A673 (cell line): ENCODE results near the gene PARD3.

Source experiments
- EZH2 ChIP-seq: fragments of 200-600 bp; sonication (generic); IDR thresholded peaks from 2 replicates; pipeline ENCODE4 v1.6.1; 2017; ENCODE audit warnings: borderline replicate concordance, low read depth, mild to moderate bottlenecking, mixed read lengths, antibody characterized with exemption, low read length; ENCODE audit not compliant: poor library complexity, severe bottlenecking
- TF ChIP-seq, protein P1 (sequence below): fragments of 300-800, 200-600 bp; sonication (generic); conservative IDR thresholded peaks from 2 replicates; pipeline ENCODE4 v1.5.1; 2017; ENCODE audit warnings: low read depth, mild to moderate bottlenecking, antibody characterized with exemption, low read length, moderate library complexity, mixed read lengths

DNA sequence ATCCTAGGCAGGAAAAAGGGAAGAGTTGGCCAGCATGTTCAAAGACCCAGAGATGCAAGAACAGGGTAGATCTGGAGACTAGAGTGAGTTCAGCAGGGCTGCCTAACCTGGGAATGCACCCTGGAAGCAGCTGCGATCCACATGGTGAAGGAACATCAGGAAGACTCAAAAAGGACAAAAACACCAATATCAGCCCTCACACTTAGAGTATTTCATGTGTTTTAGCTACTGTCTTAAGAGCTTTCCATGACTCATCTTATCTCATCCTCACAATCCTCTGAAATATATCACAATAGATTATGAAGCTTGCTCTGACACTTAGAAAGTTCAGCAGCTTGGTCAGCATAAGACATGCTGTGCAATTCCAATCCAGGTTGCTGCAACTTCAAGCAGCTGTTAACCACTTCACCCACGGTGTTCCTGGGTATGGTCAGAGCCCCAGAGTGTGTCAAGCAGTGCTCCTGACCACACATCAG, 380.9 kb downstream of the PARD3 start:
- TF ChIP-seq EZH2, result no peak
- TF ChIP-seq, protein P1, sequence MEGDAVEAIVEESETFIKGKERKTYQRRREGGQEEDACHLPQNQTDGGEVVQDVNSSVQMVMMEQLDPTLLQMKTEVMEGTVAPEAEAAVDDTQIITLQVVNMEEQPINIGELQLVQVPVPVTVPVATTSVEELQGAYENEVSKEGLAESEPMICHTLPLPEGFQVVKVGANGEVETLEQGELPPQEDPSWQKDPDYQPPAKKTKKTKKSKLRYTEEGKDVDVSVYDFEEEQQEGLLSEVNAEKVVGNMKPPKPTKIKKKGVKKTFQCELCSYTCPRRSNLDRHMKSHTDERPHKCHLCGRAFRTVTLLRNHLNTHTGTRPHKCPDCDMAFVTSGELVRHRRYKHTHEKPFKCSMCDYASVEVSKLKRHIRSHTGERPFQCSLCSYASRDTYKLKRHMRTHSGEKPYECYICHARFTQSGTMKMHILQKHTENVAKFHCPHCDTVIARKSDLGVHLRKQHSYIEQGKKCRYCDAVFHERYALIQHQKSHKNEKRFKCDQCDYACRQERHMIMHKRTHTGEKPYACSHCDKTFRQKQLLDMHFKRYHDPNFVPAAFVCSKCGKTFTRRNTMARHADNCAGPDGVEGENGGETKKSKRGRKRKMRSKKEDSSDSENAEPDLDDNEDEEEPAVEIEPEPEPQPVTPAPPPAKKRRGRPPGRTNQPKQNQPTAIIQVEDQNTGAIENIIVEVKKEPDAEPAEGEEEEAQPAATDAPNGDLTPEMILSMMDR, result no peak
